ENCODE results near the gene CRYL1.
A peak's percentile ranks its signal among the peaks of the same experiment; 100 is the strongest.

Gene CRYL1

DNA sequence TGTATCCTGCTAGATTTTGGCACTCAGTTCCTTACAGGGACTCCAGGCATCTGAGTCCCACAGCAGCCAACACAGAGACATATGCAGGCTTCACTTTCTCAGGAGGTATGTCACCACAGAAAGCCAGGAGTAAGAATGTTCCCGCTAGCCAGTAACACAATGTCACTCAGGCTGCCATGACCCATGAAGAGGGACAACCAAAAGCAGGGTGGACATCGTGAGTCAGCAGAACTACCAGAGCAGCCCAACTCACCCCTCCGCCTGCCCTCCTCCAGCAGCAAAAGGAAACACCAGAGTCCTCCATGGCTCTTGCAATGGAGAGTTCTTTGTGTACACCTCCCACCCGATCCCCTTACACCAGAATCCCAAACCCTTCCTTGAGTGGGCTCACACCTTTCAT lies 95.4 kb downstream of the CRYL1 start:
- no peak for DNase-seq (ENCODE audit: low read depth in 2 of 2)
- no peak for TF ChIP-seq CTCF (IDR thresholded peaks at IDR 0.05; ENCODE audit: low read depth, low read length)
- H3K4me3 ChIP-seq (replicated peaks in 1 of 2; ENCODE audit: low read depth in 2 of 2, low read length in 2 of 2): no peak overlapping the region

DNA sequence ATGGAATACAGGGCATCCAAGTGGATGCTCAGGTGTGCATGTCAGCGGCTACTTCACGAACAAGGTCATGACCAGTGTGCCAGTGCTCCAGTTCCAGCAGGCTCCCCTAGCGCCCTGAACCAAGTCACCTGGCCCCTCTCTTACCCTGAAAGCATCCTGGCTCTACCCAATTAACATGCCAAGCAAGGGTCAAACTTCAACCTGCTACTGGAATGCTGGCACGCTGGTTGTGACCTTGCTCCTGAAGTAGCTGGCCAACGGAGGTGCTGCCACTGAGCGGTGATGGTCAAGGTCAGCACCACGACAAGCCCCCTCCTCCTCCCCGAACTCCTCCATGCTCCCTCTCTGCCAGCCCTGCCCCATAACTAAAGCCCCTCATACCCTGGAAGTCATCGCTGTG lies 96.0 kb downstream of the CRYL1 start:
- no peak for DNase-seq (ENCODE audit: low read depth in 2 of 2)
- H3K4me3 ChIP-seq (replicated peaks in 1 of 2; ENCODE audit: low read depth in 2 of 2, low read length in 2 of 2): no peak overlapping the region
- no peak for TF ChIP-seq CTCF (IDR thresholded peaks at IDR 0.05; ENCODE audit: low read depth, low read length)

DNA sequence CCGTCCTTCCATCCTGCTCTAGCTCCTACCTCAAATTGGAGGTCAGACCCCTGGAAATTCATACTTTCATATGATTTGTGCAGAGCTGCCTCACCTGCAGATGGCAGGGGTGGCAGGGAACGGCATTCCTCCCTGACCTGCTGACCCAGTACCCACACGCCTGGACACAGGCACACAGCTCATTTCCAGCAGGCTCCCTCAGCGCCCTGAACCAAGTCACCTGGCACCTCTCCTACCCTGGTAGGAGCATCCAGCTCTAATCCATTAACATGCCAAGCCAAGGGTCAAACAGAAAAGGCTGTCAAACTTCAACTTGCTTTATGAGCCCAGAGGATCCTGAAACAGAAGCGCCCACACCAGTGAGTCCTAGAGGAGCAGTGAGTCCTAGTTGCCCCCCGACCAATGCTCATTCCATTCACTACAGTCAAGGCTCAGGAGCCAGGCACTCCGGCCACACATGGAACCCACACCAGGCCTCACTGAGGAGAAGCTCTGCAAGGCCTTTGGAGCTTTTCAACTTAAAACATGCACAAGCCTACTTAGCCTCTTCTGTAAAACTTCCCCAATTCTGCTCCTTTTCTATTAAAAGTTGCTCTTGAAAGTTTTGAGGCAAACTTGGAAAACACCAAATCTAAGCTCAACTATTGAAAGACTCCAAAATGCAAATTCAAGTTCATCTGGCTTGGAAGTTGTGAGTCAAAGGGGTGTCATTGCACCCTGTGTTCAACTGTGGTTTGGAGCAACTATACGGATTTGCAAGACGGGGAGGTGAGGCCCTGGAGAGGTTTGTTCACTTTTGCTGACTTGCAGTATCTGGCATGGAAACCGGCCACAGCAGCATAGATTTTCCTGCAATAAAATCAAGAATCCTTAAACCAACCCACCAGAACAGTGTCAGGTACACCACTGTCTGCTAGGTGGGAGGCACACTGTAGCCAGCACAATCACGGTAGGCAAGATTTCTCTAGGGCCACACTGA lies 96.7 kb downstream of the CRYL1 start:
- no peak overlapping the region for H3K4me3 ChIP-seq (replicated peaks in 1 of 2; ENCODE audit: low read depth in 2 of 2, low read length in 2 of 2)
- TF ChIP-seq CTCF (IDR thresholded peaks at IDR 0.05; ENCODE audit: low read depth, low read length): no peak
- peak in 1 of 2 donors; percentile 50 for DNase-seq (ENCODE audit: low read depth in 2 of 2)

DNA sequence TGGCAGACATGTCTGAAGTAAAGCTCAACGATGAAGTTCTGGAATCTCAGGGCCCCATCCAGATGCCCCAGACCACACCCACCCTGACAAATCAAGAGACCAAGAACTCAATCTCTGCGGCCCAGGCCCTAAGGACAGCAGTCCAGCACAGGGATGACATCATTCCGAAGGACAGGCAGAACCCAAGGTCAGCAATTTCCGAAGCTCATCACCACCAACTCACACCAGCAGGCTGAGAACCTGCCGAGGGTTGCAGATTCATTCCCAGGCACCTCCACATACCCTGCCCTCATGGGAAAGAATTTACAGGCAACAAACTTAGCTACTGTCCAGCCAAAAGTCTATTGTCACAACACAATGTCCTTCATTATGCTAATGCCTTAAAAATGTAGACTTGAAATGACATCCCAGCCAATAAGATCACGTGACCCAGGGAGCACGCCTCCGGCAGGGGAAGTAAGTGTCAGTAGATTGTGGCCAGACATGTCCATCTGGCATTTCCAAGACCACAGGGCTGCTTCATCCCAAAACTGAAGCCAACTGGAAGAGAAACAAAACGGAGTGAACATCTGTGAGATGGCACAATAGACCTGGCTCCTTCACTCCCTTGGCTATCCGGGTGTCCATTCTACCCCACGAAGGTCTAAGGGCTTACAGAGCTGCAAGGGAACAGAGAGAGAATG lies 98.8 kb downstream of the CRYL1 start:
- no peak overlapping the region for H3K4me3 ChIP-seq (replicated peaks in 1 of 2; ENCODE audit: low read depth in 2 of 2, low read length in 2 of 2)
- peak; percentile 22 to 30 for DNase-seq (ENCODE audit: low read depth in 2 of 2)

DNA sequence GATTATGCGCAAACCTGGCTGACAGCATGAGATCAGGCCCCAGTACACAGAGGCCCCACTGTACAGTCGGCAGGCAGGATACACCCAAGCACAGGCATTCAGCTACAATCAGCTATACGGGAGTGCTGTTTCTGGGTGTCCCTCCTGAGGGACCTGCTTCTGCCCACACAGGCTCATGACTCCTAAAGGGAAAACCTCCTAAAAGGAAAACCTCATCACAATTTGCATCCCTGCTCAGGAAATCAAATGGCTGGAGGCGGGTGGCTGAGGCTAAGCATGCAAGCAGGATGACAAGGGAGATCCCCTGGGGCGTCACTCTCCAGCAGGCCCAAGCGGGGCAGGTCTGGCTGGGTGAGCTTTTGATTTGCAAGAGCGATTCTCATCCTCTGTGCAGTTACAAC lies 99.8 kb downstream of the CRYL1 start:
- H3K4me3 ChIP-seq (replicated peaks in 1 of 2; ENCODE audit: low read depth in 2 of 2, low read length in 2 of 2): no peak overlapping the region
- no peak for TF ChIP-seq CTCF (IDR thresholded peaks at IDR 0.05; ENCODE audit: low read depth, low read length)
- no peak for DNase-seq (ENCODE audit: low read depth in 2 of 2)

More for the DNA sequence above, 98.8 kb downstream of the CRYL1 start:
- TF ChIP-seq CTCF (IDR thresholded peaks at IDR 0.05; ENCODE audit: low read depth, low read length): no peak

- H3K4me3 ChIP-seq (replicated peaks in 1 of 2; ENCODE audit: low read depth in 2 of 2, low read length in 2 of 2): no peak overlapping the region
- no peak for TF ChIP-seq CTCF (IDR thresholded peaks at IDR 0.05; ENCODE audit: low read depth, low read length)
- peak in 1 of 2 donors; percentile 16 for DNase-seq (ENCODE audit: low read depth in 2 of 2)
Measured at GRCh38 chr13:20424949-20425348, 100.7 kb downstream of the CRYL1 start.
